ENCODE measurements around the gene JAK1. TPM values are rescaled to one million over a fixed set of nuclear protein-coding genes. Genes with fewer than 3 reads are reported as not detected.

The JAK1 gene
- total and polyA plus RNA-seq, 12 donors = 23.4 to 155 (median 91.1) TPM

DNA sequence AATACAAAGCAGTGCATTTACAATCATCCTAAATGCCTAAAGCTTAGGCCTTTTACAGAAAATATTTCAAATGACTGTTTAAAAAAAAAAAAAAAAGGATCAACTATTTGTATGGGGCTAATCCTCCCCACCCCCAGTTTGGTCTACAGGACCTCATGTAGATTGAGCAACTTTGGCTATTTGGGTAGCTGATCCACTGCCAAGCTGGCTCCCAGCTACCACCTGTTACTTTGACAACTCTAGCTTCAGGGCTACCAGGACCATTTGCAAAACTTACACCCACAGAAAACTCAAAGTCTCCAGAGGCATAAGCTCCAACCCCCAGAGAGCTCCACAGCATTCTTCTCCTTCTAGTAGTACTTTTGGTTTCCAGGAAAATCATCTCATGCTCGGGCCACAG, 29.4 kb downstream of the JAK1 start:
- Histone ChIP-seq H3K4me3 (no peak overlapping the region), H3K27ac (no peak overlapping the region), H3K4me1 (replicated peaks in 1 of 2) (peaks cover 29 to 69% of the 10 kb centered on the region in 2 donors), H3K27me3 (no peaks in the 10 kb centered on the region), H3K9me3 (replicated peaks in 1 of 3) (no peaks in the 10 kb centered on the region), H3K36me3 (replicated peaks in 1 of 2) (no peaks in the 10 kb centered on the region)
- DNase-seq = peak in 3 of 7 donors; percentile 27 to 52 (median 38)
- TF ChIP-seq, protein P1, sequence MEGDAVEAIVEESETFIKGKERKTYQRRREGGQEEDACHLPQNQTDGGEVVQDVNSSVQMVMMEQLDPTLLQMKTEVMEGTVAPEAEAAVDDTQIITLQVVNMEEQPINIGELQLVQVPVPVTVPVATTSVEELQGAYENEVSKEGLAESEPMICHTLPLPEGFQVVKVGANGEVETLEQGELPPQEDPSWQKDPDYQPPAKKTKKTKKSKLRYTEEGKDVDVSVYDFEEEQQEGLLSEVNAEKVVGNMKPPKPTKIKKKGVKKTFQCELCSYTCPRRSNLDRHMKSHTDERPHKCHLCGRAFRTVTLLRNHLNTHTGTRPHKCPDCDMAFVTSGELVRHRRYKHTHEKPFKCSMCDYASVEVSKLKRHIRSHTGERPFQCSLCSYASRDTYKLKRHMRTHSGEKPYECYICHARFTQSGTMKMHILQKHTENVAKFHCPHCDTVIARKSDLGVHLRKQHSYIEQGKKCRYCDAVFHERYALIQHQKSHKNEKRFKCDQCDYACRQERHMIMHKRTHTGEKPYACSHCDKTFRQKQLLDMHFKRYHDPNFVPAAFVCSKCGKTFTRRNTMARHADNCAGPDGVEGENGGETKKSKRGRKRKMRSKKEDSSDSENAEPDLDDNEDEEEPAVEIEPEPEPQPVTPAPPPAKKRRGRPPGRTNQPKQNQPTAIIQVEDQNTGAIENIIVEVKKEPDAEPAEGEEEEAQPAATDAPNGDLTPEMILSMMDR (IDR thresholded peaks at IDR 0.05) = no peak
- TF ChIP-seq POLR2A (IDR thresholded peaks at IDR 0.05) = no peak
- intact Hi-C loops (cut with DNase I) = no loop called here
- 78 to 93% (median 85%) methylated on average over 1 of the region's 1 CpG for WGBS, 4 donors

DNA sequence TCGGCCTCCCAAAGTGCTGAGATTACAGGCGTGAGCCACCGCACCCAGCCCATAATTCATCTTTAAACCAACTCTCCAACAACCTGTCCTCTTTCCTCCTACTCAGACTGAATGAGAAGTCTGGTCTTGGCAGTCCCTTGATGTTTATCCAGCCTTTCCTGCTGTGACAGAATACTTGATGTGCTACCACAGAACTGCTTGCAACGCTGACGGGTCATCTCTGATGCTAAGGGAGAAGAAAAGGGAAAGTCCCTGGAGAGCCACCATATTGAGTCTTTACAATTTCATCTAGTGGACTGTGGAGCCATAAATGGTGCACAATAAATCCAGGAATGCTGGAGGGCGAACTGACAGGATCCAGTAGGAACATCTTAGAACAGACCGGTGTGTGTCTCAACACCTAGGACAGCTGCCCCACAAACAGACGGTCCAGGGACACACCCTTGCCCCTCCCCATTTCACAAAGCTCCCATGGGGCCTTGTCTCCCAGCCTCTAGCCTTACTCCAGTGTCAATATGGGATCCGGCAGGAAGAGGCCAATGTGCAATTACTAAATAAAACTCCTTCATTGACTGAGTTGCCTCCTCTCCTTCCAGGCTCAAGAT, 30.7 kb downstream of the JAK1 start:
- peaks cover 29 to 60% of the 10 kb centered on the region in 2 donors for H3K4me1 ChIP-seq (replicated peaks in 1 of 2)
- no peak overlapping the region for H3K4me3 ChIP-seq
- H3K27ac ChIP-seq = no peak overlapping the region
- 74 to 91% (median 79%) methylated on average over 8 to 9 of the region's 9 CpGs for WGBS, 4 donors
- no peak for DNase-seq
- H3K36me3 ChIP-seq (replicated peaks in 1 of 2) = no peaks in the 10 kb centered on the region
- intact Hi-C loops (cut with DNase I) = no loop called here
- TF ChIP-seq, protein P1 (IDR thresholded peaks at IDR 0.05) = no peak
- TF ChIP-seq POLR2A (IDR thresholded peaks at IDR 0.05) = no peak
- H3K9me3 ChIP-seq (replicated peaks in 1 of 3) = no peaks in the 10 kb centered on the region
- H3K27me3 ChIP-seq = no peaks in the 10 kb centered on the region

DNA sequence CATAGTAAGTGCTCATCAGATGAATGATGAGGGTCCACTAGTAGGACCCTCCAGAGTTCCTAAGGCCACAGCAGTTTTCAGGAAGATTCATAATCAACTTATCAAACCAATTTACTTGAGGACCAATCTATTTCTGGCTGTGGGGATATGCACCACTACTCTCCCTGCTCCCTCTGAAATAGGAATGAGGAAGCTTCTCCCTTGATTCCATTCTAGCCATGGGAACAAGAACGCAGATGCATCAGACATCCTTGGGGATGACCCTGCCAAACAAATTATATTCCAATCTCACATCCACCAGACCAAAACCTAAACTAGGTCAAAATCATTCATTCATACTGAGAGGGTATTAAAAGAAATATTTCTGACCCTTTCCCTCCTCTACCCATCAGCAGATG, 31.5 kb downstream of the JAK1 start:
- WGBS, 4 donors = 50 to 79% (median 59%) methylated on average over 1 of the region's 1 CpG
- Histone ChIP-seq H3K4me1 (replicated peaks in 1 of 2) (peaks cover 29 to 55% of the 10 kb centered on the region in 2 donors), H3K27me3 (no peaks in the 10 kb centered on the region), H3K27ac (peak overlapping the region in 2 of 5 donors; percentile 77 to 83), H3K9me3 (replicated peaks in 1 of 3) (no peaks in the 10 kb centered on the region), H3K36me3 (replicated peaks in 1 of 2) (no peaks in the 10 kb centered on the region), H3K4me3 (no peak overlapping the region)
- no peak for DNase-seq
- intact Hi-C loops (cut with DNase I) = no loop called here
- TF ChIP-seq, protein P1 (IDR thresholded peaks at IDR 0.05) = no peak
- no peak for TF ChIP-seq POLR2A (IDR thresholded peaks at IDR 0.05)

DNA sequence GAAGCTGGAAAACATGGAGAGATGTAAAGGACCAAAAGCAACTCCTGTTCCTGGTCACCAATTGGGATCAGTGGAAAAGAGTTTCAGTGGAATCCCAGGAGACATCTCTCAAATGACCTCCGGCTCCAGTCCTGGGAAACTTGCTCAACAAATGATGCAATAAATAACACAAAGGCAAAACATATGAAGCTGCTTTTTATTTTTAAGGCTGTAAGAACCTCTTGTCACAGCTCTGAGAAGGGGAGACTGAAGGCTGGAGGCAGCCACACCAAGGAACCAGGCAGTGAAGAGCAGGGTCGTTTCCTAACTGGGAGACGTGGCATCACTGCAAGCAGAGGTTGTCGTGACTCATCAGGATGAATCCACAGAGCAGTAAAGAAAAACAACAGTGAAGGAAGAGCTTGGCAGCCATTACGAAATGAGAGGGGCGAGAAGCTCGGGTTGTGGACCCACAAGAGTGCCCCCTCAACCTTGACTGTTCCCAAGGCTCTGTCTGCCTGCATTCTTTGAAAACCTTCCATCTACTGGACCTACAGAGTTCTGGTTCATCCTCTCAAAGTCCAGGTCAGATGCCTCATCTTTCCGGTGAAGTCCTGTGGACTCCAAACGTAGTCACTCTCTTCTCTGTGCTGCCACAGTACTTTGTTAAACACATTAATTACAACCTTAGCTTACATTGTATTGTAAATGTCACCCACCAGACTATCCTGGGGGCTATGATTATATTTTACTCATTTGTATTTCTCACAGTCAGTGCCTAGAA, 32.1 kb downstream of the JAK1 start:
- peak overlapping the region in 1 of 4 donors; percentile 5 for H3K4me3 ChIP-seq
- H3K27ac ChIP-seq = peak overlapping the region in 4 of 5 donors; percentile 67 to 83 (median 78)
- intact Hi-C loops (cut with DNase I) = no loop called here
- TF ChIP-seq, protein P1 (IDR thresholded peaks at IDR 0.05) = no peak
- no peak for TF ChIP-seq POLR2A (IDR thresholded peaks at IDR 0.05)
- H3K36me3 ChIP-seq (replicated peaks in 1 of 2) = no peaks in the 10 kb centered on the region
- peaks cover 29 to 50% of the 10 kb centered on the region in 2 donors for H3K4me1 ChIP-seq (replicated peaks in 1 of 2)
- DNase-seq = peak in 5 of 7 donors; percentile 21 to 42 (median 35)
- WGBS, 4 donors = 46 to 50% (median 47%) methylated on average over 9 of the region's 9 CpGs
- no peaks in the 10 kb centered on the region for H3K9me3 ChIP-seq (replicated peaks in 1 of 3)
- no peaks in the 10 kb centered on the region for H3K27me3 ChIP-seq
